GM19240 (cell line): ENCODE data around the gene PLD5.
"Not testable (repeated sequence)": the region's sequence is repeated elsewhere in the genome, so short reads cannot be mapped to it uniquely, and the experiment has no call there.

Experiments
- DNase-seq: peaks from one replicate; pipeline ENCODE4 v3.0.0; 2011; ENCODE audit warnings: low spot score; ENCODE audit not compliant: insufficient read length

The PLD5 gene

DNA sequence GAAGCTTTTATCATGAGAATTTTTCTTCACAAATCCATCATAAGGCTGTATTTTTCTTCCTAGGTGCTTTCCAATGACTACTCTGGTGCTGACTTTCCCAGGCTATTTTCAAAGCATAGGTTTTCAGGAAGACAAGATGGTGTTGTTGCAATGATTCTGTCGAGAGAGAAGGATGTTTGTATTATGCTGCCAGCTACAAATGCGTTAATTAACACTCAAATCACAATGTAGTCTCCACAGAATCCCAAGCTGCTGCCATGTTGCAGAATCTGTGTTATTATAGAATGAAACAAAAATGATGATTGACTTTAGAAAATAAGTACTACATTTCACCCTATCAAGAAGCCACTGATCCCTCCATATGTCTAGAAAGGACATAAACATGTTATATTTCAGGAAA is 346.1 kb downstream of the PLD5 start:
- no peak for DNase-seq

DNA sequence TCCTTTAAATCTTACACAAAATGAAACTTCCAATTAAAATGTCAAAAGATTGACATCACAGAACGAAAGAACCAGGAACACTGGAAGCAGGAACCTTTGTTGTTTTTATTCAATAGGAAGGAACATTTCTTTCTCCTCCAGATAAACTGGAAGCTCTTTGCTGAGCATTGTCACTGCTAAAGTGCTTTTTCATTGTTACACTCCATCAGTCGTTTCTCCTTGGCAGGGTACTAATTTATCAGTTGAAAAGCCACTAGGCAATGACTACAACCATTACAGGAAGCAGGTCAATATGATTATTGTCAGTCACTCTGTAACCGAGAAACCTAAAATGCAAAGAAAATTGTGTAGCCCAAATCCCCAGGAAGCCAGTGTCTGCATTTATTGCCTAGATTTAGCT is 362.4 kb downstream of the PLD5 start:
- no peak for DNase-seq

DNA sequence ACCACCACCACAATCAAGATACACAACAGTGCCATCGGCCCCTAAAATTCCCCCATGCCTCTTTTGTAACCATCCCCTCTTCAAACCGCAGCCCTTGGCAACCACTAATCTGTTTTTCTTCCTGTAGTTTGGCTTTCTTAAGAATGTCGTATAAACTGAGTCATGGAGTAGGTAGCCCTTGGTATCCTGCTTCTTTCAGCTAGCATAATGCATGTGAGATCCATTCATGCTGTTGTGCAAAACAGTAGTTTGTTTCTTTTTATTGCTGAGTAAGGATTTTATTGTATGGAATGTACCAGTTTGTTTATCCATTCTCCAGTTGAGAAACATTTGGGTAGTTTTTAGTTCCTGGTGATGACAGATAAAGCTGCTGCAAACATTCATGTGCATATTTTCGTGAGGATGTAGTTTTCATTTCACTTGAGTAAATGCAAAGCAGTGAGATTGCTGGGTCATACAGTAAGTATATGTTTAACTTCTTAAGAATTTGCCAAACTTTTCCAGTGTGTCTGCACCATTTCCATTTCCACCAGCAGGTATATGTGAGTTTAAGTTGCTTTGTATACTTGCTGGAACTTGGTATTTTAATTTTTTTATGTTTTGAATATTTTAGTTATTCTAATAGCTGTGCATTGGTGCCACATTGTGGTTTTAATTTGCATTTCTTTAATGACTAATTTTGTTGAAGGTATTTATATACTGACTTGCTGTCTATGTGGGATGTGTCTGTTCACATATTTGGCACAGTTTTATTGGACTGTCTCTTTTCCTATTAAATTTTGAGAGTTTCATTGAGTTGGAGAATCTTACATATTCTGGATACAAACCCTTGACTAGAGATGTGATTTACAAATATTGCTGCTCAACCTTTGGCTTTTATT is 377.2 kb downstream of the PLD5 start:
- no peak for DNase-seq

DNA sequence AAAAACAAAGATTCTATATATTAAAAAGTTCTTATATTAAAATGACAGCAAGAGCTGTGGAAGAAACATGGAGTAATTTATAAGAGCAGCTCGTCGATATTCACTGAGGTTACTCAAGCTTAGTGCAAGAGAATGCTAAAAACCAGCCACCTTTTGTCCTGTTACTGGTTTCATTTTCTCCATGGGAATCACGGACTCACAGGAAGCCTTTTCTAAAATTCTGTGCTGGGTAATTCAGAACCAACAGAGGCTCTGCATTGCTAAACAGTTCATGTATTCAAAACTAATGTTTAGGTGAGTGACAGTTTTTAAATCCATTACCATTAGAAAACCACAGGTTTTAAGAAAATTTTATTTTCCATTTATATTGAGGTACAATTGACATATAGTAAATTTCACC is 377.8 kb downstream of the PLD5 start:
- DNase-seq, result no peak

DNA sequence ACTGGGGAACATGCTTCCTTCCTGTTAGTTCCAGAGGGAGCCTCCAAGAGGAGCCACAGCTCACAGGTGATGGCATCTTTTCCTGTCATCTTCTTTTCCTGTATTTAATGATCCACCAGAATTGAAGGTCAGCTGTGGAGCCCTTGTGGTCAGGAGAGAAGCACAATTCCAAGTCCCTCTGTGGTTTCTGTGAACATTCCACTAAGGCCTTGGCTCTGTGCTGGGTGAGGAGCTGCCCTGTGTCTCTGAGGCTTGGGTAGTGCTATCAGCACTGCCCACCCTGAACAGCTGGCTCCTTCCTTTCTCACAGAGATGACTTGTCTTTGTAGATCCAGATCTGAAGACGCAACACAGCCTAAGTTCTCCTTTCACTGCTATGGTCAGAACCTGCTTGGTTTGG is 383.7 kb downstream of the PLD5 start:
- DNase-seq, result no peak

DNA sequence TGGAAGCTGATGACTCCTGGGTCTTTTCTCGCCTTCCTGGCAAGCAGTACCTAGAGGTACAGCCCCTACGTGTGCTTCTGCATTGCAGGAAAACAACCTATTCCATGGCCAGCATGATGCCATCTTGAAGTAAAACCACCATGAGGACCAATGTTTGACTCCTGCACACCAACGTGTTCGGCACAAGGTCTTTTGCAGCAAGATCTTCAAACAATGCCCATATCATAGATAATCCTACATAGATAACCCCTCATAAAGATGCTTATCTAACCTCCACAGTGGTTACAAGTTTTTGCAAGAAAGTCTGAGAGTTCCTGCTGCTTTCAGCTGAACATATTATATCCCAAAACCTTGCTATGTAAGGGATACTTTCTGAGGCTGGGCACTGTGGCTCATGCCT is 384.5 kb downstream of the PLD5 start:
- DNase-seq, result no peak

DNA sequence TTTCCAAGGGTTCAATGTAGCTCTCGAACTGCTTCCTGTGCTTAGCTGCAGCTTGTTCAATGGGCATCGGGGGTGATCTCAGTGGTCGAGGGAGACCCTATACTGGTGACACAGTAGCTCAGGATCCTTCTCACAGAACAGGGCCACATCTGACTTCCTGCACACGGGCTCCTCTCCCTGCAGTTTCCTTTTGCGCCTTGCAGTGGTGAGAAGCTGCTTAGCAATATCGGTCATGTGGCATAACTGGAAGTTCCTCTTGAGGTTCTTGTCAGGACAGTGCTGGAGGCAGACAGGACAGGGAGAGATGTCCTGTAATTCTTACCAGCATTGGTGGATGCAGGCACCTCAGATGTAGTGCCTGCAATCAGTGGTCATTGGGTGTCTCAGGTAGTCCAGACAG is 385.1 kb downstream of the PLD5 start:
- no peak for DNase-seq

DNA sequence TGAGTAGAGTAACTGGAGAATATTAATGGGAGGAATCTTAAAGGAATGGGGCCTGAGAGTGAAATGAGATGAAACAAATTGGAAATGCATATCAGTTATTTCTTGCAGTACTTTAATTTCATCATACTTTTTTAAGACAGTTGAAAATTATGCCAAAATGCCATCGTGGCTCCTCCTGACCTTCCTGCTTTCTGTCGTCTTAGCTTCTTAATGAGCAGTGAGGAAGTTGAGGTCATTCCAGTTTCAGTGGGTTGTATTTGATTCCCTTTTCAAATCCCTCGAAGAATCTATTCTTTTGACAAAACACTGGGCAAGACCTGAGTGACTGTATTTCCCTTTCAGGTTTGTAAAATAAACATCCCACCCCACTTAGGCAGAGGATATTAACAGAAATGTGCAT is 390.7 kb downstream of the PLD5 start:
- DNase-seq, result no peak

DNA sequence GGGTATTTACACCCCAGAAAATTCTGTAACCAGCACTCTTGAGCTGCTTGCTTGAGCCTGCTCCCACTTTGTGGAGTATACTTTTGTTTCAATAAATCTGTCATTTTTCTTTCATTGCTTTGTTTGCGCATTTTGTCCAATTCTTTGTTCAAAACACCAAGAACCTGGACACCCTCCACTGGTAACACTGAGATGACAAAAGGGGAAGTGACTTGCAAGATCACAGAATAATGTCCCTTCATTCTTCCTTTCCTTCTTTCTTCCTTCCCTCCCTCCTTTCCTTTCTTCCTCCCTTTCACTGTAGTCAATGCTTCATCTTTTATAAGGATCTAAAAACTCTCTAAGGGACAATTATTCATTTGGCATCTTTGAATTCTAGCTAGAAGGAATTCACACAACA is 391.1 kb downstream of the PLD5 start:
- DNase-seq, result no peak

DNA sequence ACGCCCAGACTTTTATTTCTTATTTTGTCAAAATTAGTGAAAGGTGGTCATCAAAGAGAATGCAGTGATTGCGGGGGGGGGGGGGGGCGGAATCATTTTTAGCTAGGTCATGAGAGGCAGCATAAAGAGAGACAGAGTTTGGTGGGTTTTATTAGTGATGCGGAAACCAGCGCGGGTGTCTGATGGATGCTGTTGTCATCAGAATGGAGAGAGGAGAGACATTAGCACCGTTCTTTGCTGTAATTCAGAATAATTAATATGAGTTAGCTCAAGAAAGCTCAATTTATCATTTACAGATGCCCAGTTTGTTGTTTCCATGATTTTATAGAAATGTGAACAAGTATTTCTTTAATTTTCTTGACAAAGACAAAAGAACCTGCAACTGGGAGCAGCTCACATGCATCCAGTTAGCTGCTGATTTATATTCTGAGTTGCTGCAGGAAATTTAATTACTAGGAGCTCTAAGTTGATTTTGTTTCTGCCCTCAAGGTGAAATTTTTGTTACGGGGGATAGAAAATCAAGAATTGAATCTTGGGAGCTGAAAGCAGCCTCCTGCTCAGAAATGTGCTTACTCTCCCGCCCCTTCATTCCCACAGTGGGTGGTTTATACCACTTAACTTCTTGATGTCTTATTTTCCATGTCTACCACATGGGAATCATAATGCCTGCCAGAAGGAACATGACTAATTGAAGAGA is 392.2 kb downstream of the PLD5 start:
- DNase-seq, result no peak

DNA sequence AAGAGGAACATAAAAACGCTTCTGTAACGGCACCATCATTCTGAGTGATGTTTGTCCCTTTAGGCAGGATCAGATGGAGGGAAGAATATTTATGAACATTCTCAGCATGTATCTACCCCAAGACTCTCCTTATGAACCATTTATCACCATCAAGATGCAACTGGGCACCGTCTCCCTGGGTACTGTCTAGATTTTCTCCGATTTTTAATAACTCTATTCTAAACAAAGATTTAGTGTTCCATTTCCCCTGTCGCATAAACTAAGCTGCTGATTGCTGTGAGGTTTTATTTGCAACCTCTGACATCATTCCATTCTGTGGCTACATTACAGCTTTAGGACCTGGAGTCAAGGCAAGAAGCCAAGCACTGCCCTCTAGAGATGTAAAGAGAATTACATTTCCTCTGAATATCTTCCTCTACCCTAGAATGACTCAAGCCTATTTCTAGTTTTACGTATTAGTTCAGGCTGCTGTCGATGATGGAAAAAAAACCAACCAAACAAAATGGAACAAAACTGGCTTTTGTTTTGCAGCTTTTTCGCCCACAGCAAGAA is 395.5 kb downstream of the PLD5 start:
- no peak for DNase-seq

DNA sequence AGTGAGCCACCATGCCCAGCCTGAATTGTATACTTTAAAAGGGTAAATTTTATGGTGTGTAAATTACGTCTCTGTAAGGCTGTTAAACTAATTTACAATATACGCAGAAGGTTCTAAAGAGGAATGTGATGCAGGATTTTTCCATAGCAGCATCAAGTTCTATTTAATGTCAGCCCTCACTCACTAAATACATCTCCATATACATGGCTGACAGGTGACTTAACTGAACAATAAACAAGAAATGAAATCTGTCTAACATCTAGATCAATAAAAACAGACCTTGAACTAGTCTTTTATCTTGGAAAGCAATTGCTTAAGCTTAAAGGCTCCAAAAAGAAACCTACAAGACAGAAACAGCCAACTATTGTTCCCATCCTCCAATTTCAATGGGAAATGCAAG is 404.1 kb downstream of the PLD5 start:
- DNase-seq, result no peak

DNA sequence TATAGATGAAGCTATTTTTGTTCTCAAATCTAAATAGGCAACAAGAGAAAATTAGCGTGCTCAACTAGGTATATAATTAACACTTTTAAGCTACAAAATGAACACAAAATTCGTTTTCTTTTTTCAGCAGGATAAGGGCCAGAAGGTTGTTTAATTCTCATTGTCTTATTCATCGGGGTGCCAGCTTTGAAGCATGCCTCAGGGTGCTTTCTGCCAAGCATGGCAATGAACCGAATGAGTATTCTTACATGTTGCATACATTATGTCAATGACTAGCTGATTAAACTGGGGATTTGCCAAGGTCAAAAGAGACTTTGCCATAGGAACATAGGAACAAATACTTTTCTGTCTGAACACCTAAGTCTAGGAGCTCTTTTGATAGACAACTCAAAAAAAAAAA is 423.6 kb downstream of the PLD5 start:
- no peak for DNase-seq

DNA sequence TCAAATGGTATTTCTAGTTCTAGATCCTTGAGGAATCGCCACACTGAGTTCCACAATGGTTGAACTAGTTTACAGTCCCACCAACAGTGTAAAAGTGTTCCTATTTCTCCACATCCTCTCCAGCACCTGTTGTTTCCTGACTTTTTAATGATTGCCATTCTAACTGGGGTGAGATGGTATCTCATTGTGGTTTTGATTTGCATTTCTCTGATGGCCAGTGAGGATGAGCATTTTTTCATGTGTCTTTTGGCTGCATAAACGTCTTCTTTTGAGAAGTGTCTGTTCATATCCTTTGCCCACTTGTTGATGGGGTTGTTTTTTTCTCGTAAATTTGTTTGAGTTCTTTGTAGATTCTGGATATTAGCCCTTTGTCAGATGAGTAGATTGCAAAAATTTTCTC is 427.2 kb downstream of the PLD5 start:
- DNase-seq, result not testable (repeated sequence)

DNA sequence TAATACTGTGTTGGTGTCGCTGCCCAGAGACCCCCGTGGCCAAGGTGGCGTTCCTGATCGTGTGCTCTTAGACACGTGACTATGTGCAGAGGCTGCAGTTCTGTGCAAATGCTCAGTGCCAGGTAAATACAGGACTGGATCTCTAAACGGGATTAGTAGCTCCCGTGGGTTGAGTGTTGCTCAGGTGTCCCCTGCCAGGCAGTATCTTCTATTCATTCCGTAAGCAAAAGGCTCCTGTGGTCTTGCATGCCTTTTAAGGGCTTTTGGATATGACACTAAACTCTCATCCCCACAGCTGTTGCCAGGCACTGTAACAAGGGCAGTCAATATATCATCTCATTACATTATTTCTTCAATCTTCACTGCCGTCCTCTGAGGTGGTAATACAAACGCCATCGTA is 431.4 kb downstream of the PLD5 start:
- no peak for DNase-seq

DNA sequence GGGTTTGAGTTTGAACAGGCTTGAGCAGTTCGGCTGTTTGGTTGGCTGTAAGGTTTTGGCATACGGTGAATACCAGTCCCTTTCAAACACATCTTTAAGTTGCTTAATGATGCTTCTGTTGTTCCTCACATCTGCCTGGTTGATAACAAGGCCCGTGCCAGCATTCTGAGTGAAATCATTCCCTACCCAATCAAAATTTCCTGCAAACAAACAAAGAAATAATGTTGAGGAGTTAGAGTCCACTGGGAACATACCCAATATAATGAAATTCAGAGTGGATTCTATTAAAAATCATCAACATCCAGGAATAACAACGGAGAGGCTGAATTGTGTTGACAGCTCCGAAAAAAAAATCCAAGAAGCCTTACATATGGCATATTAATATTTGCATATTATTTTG is 434.6 kb downstream of the PLD5 start:
- DNase-seq, result no peak

DNA sequence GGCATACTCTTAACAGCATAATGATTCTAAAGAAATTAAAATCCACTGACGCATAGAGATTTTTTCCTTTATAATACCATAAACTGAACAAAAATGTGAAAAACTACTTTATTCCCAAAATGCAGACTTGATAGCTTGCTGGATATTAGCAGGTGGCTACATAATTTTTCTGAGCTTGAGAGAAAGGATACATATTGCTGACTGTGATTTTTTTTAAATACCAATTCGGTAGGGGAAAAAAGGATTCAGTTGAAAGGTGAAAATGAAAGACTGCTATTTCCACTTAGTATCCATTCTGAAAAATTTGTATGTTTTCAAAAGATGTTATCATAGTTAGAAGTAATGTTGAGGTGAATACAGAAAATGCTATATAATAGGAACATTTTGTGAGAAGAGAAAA is 435.6 kb downstream of the PLD5 start:
- no peak for DNase-seq

DNA sequence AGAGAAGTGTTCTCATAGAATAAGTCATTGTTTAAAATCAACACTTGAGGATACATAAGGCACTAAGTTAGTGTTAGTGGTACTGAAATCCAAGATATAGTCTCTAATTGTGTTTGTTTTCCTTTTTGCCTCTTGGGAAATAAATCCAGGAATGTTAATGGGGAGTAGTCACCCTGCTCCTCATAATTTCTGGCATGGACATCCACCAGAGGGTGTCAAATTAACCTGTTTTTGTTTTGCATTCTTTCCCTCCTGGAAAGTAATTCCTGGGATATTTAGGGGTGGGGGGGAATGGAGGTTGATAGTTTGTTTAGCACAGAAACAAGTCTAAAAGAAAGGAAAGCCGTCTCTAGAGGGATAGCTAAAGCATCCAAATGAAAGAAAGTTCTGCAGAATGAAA is 437.8 kb downstream of the PLD5 start:
- no peak for DNase-seq

DNA sequence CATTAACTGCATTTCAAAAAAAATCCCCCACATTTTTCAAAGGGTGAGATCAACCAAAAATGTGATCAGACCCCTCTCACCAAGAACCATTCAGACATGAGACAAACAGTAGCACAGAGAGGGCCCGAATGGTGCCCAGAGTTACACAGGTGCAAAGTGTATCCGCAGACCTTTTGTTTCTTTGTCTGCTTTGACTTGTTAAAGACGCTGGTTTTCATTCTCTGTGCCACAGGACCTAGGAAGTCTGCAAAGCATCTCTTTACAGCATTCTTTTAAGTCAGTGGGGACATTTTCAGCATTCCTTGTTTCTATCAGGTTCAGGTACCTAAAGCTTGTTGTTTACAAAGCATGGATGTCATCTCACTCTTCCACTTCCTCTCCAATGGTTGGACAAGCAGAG is 438.4 kb downstream of the PLD5 start:
- no peak for DNase-seq

DNA sequence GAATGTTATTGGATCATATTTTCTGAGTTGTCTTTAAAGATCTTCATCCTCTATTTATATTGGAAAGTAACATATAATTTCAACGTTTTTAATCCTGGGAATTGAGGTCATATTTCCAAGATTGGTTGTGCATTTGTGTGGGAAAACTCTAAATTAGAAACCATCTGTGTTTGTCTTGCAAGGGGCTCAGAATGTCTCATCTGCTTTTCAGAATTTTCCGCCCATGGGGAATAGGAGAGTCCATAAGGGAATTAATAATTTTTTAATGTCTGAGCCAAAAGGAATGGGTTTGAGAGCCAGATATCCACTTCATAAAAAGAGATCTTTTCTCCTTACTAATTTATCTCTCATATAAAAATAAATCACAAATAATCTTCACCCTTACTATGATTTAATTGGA is 440.8 kb downstream of the PLD5 start:
- no peak for DNase-seq

DNA sequence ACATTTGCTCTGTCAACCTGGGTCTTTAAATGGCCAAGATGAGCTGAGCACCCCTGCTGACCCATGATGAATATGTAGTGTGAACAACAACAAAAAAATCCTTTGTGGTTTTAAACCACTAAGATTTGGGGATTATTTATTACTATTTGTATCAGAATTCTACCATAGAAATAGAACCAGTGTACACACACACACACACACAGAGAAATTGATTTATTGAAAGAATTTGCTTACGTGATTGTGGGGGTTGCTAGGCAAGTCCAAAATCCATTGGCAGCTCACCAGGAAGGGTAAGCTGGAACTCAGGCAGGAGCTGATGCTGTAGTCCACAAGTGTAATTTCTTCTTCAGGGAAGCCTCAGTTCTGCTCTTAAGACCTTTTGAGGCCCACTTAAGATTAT is 443.1 kb downstream of the PLD5 start:
- DNase-seq, result no peak

DNA sequence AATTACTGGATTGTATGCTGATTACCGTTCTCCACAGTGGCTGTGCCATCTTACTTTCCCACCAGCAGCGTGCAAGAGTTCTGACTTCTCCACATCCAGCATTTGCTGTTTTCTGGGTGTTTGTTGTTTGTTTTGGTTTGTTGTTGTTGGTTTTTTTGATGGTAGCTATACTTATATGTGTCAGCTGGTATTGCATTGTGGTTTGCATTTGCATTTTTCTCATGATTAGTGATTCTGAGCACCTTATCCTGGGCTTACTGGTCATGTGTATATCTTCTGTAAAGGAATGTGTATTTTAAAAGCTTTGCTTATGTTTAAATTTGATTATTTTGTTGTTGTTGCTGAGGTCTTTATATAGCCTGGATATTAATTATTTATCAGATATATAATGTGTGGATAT is 458.7 kb downstream of the PLD5 start:
- DNase-seq, result no peak

DNA sequence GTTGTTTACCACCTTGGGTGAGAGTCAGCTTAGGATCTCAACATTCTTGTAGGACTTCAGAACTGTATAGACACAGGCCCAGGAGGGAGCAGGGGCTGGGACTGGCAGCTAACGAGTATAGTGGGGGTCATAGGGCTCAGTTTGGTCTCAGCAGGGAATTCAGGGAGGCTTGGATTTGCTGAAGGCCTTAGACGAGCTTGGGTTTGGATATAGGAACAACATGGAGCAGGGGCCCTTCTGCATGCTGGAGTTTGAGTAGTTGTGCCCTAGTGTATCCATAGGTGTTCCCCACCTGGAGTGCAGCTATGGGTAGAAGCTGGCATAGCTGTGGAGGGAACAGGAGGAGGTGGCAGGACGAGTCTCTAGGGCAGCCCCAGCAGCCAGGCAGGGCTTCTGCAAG is 462.2 kb downstream of the PLD5 start:
- no peak for DNase-seq
